GM18520 (cell line): Measurements from ENCODE around the gene TRIM41.
A peak's percentile ranks its signal among the peaks of the same experiment; 100 is the strongest.
"Not testable (repeated sequence)": the region's sequence is repeated elsewhere in the genome, so short reads cannot be mapped to it uniquely, and the experiment has no call there.

ENCODE experiments used
- ATAC-seq: cut with Tn5 transposase; IDR thresholded peaks from one replicate; pipeline ENCODE4 v1.9.1; 2021; ENCODE audit not compliant: unreplicated experiment

The TRIM41 gene

DNA sequence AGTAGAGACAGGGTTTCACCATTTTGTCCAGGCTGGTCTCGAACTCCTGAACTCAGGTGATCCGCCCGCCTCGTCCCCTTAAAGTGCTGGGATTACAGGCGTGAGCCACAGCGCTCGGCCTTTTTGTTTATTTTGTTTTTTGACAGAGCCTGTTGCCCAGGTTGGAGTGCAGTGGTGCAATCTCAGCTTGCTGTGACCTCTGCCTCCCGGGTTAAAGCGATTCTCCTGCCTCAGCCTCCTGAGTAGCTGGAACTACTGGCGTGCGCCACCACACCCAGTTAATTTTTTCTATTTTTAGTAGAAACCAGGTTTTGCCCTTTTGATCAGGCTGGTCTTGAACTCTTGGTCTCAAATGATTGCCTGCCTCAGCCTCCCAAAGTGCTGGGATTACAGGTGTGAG, 12.9 kb upstream of the TRIM41 start:
- not testable (repeated sequence) for ATAC-seq

DNA sequence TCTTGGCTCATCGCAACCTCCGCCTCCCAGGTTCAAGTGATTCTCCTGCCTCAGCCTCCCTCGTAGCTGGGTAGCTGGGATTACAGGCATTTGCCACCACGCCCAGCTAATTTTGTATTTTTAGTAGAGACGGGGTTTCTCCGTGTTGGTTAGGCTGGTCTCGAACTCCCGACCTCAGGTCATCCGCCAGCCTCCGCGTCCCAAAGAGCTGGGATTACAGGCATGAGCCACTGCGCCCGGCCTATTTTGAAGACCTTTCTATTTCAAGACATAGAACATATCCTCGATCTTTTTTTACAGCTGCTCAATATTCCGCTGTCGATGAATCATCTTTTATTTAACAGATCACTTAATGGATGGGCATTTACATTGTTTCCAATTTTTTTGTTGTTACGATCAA, 12.4 kb upstream of the TRIM41 start:
- not testable (repeated sequence) for ATAC-seq

DNA sequence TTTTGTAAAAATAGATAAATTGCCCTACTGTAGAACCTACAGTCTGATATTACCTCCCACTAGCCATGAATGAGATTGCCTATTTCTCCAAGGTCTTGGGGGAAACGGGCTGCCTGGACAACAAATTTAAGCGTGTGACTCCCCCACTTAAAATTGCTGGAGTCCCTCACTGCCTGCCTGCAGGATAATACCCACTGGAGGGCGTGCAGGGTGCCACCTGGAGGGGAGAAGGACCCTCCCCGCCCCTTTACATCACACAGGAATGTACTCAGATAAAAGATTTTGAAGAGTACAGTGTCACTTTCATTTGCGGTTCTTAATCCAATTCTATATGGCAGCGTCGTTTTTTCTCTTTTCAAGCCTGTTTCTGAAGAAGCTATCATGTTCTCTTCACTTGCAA, 11.9 kb upstream of the TRIM41 start:
- ATAC-seq, result no peak

DNA sequence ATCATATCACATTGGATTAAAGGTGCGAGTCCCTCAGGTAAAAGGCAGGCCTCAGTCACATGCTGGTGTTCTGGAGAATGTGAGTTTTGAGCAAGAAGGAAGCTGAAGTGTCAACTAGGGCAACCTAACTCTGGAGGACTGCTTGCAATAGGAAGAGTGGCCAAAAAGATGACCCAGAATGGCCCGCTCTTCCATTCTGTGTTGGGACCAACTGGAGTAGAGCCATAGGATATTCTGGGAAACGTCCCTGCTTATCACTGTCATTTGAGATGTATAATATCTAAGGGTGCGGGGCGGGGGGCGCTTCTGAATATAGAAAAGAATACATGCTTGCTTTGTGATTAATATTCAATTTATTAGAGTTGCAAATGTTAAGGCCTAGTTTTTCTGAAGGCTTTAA, 11.0 kb upstream of the TRIM41 start:
- ATAC-seq, result no peak

DNA sequence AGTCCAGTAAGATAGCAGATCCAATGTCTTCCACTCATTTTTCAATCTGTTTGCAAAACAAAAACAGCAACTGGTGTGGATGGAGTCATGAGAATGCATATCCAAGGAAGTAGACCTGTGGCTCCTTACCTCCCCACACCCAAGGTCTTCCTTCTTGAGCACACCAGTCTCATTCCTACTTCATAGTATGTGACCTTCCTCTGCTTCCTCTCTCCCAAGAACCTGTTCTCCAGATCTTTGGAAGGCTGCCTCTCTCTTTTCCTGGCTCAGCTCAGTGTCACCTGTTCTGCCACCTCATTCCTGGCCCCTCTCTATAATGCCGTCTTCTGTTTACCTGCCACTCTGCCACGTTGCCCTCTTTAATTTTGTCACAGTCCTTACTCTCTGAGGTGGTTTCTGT, 10.1 kb upstream of the TRIM41 start:
- no peak for ATAC-seq

DNA sequence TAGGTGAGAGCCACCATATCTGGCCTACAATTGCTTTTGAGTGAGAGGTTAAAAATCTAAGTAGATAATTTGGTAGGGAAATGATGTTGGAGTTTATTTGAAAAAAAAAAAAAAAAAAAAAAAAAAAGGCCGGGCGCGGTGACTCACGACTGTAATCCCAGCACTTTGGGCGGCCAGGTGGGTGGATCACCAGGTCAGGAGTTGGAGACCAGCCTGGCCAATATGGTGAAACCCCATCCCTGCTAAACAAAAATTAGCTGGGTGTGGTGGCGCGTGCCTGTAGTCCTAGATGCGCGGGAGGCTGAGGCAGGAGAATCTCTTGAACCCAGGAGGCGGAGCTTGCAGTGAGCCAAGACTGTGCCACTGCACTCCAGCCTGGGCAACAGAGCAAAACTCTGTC, 8.8 kb upstream of the TRIM41 start:
- not testable (repeated sequence) for ATAC-seq

DNA sequence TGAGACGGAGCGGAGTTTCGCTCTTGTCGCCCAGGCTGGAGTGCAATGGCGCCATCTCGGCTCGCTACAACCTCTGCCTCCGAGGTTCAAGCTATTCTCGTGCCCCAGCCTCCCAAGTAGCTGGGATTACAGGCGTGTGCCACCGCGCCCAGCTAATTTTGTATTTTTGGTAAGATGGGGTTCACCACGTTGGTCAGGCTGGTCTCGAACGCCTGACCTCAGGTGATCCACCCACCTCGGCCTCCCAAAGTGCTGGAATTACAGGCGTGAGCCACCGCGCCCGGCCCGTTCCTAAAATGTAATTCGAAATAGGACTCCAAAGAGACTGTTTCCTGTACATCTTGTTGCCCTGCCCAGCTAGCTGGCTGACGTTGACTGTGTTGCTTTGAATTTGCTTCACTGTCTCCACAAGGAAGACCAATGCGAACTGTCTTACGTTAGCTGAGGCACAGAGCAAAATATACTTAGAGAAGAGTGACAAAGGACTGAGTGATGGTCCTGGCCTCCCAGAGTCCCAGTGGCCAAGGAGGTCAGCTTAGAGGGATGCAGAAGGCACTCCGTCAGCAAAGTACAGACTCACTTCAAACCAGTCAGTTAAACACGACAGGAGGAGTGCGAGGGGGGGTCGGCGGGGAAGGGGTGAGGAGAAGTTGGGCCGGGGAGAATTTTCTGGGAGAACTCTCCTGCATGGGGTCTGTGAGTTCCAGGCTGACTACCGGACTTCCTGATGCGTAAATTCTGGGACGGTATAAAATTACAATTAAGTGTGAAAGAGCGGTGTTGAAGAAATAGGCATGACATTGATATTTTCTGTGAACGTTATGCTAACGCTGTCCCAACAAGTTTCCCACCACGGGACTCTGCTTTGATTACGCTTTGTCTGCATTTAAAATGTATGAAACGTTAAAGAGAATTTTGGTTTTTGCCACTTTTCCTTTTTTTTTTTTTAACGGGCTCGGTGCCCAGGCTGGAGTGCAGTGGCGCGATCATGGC, 6.8 kb upstream of the TRIM41 start:
- no peak for ATAC-seq

DNA sequence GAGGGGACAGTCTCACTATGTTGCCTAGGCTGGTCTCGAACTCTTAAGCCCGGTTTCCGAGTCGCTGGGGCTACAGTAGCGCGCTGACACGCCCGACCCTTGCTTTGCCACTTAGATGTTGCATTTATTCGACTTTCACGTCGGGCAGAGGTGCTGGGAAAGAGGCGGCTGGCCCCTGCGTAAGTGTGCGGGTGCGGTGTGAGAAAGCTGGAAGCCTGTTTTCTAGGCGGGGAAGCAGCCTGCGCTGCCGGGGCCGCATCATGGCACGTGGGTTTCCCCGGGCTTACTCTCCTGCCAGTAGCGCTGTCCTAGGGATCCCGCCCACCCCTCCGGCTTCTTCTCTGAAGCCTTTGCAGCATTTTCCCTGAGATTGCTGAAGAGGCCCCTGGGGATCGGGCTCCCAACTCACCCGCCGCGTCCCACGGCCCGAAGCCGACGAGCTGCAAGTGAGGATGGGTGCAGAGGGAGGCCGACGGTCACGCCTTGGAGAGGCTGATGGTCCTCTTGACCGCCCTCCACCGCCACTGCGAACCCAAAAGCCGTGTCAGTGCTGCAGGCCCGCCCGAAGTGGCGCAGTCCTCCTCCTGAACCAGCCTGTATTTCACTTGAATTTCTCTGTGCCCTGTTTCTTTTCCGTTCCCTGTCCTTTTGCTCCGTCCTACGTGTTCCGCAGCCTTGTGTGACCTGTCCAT, 5.8 kb upstream of the TRIM41 start:
- no peak for ATAC-seq

DNA sequence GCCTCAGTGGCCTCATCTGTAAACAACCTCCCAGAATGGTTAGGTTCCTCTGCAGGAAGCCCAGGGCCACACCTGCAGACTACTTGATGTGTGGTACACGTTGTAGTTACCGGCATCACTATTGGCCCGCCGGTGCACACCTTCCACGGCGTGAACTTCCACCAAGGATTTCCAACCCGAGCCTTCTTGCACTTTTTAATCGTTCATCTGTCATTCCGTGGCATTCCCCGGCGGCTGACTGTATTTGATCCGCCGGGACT, 5.3 kb upstream of the TRIM41 start:
- ATAC-seq, result no peak

DNA sequence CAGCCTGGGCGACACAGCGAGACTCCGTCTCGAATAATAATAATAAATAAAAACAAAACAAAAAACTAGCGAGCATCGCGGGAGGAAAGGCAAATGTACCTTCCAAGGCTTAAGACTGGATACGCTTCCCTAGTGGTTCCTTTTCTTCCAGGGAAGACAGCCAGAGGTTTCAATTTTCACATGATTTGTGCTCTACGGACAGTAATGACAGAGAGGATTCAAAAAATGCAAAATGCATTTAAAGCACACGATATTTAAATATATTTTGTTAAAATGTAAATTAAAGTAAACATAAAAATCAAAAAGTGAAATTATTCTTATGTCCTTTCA, 4.3 kb upstream of the TRIM41 start:
- ATAC-seq, result no peak

DNA sequence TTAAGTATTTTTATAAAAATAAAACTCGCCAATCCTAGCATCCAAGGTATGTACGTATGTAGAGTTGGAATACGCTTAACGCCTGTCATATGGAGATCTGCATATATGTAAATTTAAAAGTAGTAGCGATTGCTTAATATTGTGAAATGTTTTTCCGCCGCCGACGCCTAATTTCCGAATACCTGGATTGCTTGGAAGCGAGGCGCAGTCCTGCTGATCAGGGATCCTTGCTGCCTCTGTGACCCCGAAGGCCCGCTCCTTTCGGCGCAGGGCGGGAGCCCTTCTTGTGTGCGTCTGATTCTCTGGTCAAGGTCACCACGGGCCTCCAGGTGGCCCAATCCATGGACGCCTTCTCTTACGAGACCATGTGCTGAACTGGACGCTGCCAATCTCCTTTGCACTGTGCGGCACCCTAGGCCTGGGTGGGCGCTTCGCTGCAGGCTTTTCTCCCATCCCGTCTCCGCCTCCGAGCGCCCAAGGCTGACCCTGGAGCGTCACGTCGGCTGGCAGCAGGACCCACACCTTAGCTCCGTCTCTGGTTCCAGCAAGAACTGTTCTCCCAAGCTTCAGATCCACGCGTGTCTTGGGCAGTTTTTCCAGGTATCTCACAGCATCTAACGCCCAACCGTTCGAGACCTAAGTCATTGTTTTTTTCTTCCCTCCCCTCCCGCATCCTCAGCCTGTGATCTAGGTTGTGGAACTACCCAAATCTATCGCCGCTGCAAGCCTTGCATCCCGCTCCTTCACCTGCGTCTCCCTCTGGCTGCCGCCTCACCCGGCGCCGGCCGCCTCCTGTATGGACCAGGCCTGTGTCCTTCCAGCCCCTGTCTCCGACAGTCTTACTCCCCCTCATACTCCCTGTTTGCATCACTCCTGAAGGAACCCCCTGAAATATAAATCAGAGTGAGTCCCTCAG, 3.6 kb upstream of the TRIM41 start:
- no peak for ATAC-seq

DNA sequence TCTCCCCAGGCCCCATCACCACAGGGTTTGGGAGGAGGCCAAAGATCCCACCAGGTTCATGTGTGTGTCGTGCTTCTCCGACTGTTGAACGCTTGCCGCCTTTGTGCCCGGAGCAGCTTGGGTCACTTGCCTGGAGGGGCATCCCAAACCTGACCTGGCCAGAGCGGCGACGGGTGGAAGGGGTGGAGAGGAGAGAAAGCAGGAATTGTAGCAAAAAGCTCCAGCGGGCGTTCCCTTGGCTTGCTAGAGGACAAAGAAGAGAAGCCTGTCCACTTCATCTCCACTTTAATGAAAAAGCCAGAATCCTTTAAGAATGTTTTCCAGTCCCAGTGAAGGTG, 2.9 kb upstream of the TRIM41 start:
- ATAC-seq, result no peak

DNA sequence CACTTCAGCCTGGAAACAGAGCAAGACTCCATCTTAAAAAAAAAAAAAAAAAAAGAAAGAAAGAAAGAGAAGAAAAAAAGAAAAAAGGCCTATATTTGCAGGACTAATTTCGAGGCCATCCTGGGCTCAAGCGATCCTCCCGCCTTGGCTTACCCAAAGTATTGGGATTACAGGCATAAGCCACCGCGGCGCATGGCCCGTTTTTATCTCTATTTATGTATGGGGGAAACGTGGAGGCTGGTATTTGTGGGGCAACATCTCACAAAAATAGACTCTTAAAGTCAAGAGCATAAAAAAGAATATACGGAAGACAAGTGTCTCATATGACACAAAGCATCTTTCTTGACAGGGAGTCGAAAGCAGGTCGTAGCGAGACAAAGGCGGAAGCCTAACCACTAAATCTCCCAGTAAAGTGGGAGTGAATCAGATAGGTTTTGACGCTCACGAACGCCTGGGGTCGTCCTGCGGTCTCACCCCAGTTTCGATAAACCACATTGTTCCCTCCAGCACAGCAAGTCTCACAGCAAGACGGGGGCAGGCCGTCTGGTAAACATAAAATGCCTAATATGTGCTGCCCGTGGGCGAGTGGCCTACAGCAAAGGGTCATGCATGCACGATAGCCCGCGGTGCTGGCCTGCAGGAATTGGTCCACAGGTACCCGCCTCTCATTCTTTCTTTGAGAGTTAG, 1.8 kb upstream of the TRIM41 start:
- no peak for ATAC-seq

DNA sequence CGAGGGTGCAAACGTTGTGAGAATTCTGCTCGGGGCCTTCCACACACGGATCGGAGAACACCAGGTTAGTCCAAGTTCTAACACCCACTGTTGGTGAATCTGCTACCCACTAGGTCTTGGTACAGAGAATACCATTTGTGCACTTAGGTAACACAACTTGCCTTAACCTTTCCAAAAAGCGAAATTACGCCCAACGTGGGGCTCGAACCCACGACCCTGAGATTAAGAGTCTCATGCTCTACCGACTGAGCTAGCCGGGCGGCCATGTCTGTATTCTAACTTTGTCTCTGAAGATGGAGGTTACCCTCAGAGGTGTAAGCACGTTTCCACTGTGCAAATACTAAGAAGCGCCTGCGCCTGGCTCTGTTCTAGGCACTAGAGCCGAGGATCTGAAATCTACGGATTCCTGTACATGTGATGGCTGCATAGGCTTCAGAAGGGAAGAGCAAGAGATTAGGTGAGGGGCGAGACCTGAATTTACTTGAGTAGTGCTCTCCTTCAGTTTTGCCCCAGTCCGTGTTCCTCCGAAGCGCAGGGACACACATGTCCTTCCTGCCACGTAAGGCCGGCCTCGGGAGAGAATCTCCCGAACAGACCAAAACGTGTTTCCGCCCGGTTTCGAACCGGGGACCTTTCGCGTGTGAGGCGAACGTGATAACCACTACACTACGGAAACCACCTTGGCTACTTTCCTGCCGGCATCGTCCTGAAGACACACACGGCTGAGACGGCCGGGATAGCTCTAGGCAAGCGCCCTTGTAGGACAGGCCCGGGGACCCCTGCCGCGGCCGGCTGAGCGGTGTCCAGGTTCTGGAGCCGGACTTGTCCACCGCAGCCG, 1.1 kb upstream of the TRIM41 start:
- peak; percentile 23 for ATAC-seq

DNA sequence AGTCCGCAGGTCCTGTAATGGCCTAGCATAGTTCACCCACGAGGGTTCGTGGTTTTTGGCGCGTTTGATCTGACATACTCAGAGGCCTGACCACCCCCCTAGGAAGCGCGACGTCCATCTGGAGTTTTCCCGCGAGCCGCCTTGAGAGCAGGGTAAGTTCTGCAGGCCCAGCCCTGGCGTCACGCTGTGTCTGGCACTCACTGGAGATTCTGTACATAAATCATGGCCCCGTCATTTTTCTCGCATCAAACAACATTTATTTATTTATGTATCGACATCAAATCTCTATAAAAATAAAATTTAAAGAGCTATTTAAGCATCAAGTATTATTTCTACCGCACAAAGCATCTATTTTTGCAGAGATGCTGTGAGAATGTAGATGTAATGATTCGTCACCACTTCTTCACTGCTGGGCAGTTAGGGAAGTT, 437 bp upstream of the TRIM41 start:
- ATAC-seq, result no peak

DNA sequence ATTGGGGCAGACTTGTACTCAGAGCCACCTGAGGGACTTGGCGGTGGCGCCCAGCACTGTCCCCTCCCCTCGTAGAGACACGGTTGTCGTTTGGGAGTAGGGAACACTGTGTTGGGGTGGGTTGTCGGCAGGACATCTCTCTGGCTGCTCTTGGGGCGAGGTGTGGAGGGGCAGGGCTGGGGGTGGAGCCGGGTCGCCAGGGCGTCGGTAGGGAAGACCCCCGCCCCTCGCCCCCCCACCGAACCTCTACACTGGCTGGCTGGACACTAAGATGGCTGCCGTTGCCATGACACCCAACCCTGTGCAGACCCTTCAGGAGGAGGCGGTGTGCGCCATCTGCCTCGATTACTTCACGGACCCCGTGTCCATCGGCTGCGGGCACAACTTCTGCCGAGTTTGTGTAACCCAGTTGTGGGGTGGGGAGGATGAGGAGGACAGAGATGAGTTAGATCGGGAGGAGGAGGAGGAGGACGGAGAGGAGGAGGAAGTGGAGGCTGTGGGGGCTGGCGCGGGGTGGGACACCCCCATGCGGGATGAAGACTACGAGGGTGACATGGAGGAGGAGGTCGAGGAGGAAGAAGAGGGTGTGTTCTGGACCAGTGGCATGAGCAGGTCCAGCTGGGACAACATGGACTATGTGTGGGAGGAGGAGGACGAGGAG, 778 bp downstream of the TRIM41 start:
- no peak for ATAC-seq

DNA sequence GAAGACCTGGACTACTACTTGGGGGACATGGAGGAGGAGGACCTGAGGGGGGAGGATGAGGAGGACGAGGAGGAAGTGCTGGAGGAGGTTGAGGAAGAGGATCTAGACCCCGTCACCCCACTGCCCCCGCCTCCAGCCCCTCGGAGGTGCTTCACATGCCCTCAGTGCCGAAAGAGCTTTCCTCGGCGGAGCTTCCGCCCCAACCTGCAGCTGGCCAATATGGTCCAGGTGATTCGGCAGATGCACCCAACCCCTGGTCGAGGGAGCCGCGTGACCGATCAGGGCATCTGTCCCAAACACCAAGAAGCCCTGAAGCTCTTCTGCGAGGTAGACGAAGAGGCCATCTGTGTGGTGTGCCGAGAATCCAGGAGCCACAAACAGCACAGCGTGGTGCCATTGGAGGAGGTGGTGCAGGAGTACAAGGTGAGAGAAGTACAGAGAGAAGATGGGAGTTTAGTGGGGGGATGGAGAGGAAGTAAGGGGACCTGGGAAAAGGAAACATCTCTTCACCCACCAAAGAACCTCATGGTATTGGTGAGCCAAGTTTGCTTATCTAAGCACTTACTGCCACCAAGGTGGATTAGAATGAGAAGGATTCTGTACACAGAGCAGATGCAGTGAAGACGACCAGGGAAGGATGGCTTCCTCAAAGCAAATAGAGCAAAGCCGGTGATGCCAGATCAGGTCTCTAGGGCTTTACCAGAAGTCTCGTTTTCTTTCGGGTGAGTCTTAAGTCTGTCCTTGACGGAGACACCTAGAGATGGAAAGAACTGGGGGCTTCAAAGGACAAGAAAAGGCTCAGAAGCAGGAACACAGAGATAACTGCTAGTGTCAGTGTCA, 1.5 kb downstream of the TRIM41 start:
- no peak for ATAC-seq

DNA sequence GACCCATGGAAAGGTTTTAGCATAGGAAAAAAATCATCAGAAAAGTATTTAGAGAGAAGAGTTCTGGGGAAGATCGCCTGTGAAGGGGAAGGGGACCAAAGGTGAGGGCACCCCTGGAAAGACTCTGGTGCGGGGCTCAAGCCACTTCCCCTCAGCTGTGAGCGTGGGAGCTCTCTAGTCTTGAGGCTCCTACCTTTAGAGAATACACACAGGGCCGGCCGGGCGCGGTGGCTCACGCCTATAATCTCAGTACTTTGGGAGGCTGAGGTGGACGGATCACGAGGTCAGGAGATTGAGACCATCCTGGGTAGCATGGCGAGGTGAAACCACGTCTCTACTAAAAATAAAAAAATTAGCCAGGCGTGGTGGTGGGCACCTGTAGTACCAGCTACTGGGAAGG, 6.9 kb downstream of the TRIM41 start:
- ATAC-seq, result no peak

DNA sequence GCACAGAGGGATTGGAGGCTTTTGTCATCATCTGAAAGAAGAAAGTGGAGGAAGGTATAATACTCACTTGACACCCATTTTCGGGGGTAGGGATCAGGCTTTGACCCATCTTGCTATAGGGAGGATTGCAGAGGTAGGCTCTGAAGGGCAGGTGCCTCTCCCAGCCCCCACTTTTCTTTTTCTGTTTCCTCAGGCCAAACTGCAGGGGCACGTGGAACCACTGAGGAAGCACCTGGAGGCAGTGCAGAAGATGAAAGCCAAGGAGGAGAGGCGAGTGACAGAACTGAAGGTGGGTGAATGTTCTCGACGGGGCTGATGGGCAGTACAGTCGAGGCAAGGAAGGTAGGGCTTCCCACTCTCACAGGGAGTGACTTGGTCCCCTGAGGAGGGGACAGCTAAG, 7.5 kb downstream of the TRIM41 start:
- no peak for ATAC-seq
